IMR-90 (cell line): ENCODE results near the gene RLN2. TPM values are rescaled to one million over a fixed set of nuclear protein-coding genes. Genes with fewer than 3 reads are reported as not detected.
"Not testable (repeated sequence)": the region's sequence is repeated elsewhere in the genome, so short reads cannot be mapped to it uniquely, and the experiment has no call there.

ENCODE experiments used
- ATAC-seq: fragments of 200-7000 bp; cut with Tn5 transposase; 2 replicates; pipeline ENCODE4 v1.9.1; 2020; ENCODE audit warnings: low read depth, mild to moderate bottlenecking, moderate library complexity
- BruUV-seq: library from RNA; stranded (reverse); fragments of 400-500 nt; replicated peaks from 2 replicates; lab custom pipeline; 2021; lab: Mats Ljungman, UMichigan
- CTCF ChIA-PET: fragments of 300-600 bp; formaldehyde crosslinking; extraction: SDS; loops from one replicate; lab custom pipeline; 2021; ENCODE audit warnings: antibody characterized with exemption; lab: Yijun Ruan, JAX
- POLR2A ChIA-PET: fragments of 300-600 bp; sonication (Branson Sonifier 250); formaldehyde crosslinking; loops from one replicate; lab custom pipeline; 2022; ENCODE audit warnings: antibody characterized with exemption; ENCODE audit not compliant: unreplicated experiment; lab: Charles Lee
- DNase-seq: peaks from one replicate; pipeline ENCODE4 v3.0.0; 2013
- H2AFZ ChIP-seq: replicated peaks from 2 replicates; pipeline ENCODE3; 2013; ENCODE audit warnings: low read length, mild to moderate bottlenecking; ENCODE audit not compliant: poor library complexity
- H2AK5ac ChIP-seq: 2 replicates; pipeline ENCODE4 v1.6.1; 2013; ENCODE audit warnings: low read depth, low read length, inconsistent platforms
- H2AK9ac ChIP-seq: replicated peaks from 2 replicates; pipeline ENCODE3; 2013; ENCODE audit warnings: mild to moderate bottlenecking, low read depth, low read length, moderate library complexity; ENCODE audit not compliant: poor library complexity
- H2BK120ac ChIP-seq: 2 replicates; pipeline ENCODE4 v1.6.1; 2013; ENCODE audit warnings: low read depth, low read length, inconsistent platforms
- H2BK15ac ChIP-seq: 3 replicates; pipeline ENCODE4 v1.6.1; 2013; ENCODE audit warnings: low read depth, low read length, inconsistent platforms
- H2BK20ac ChIP-seq: 2 replicates; pipeline ENCODE4 v1.6.1; 2013; ENCODE audit warnings: low read depth, mild to moderate bottlenecking, inconsistent platforms, low read length, moderate library complexity
- H2BK5ac ChIP-seq: 2 replicates; pipeline ENCODE4 v1.6.1; 2013; ENCODE audit warnings: mild to moderate bottlenecking, low read depth, low read length, inconsistent platforms; ENCODE audit not compliant: poor library complexity, severe bottlenecking
- H3K14ac ChIP-seq: replicated peaks from 2 replicates; pipeline ENCODE4 v1.6.1; 2013; ENCODE audit warnings: low read depth, low read length, inconsistent platforms
- H3K18ac ChIP-seq: 2 replicates; pipeline ENCODE4 v1.6.1; 2013; ENCODE audit warnings: low read depth, low read length, control low read depth
- H3K23ac ChIP-seq: 2 replicates; pipeline ENCODE4 v1.6.1; 2013; ENCODE audit warnings: low read depth, low read length, inconsistent platforms
- H3K27ac ChIP-seq: 2 replicates; pipeline ENCODE4 v1.5.1; 2013; ENCODE audit warnings: mild to moderate bottlenecking, control low read depth, low read length; ENCODE audit not compliant: insufficient read depth
- H3K27me3 ChIP-seq: 2 replicates; pipeline ENCODE4 v1.6.1; 2013; ENCODE audit warnings: low read length; ENCODE audit not compliant: control insufficient read depth, insufficient read depth
- H3K36me3 ChIP-seq: 2 replicates; pipeline ENCODE4 v1.6.1; 2013; ENCODE audit warnings: low read length, mixed read lengths; ENCODE audit not compliant: control insufficient read depth, insufficient read depth
- H3K4ac ChIP-seq: 2 replicates; pipeline ENCODE4 v1.6.1; 2013; ENCODE audit warnings: low read depth, low read length, inconsistent platforms
- H3K4me1 ChIP-seq: 2 replicates; pipeline ENCODE4 v1.6.1; 2013; ENCODE audit warnings: low read length, mixed read lengths; ENCODE audit not compliant: control insufficient read depth, insufficient read depth
- H3K4me2 ChIP-seq: 2 replicates; pipeline ENCODE4 v1.6.1; 2013; ENCODE audit warnings: low read depth, mild to moderate bottlenecking, control low read depth, low read length, moderate library complexity
- H3K4me3 ChIP-seq: 2 replicates; pipeline ENCODE4 v1.5.1; 2013; ENCODE audit warnings: low read depth, mild to moderate bottlenecking, control low read depth, low read length, moderate library complexity; ENCODE audit not compliant: insufficient read depth
- H3K56ac ChIP-seq: 2 replicates; pipeline ENCODE4 v1.6.1; 2013; ENCODE audit warnings: low read length, inconsistent platforms; ENCODE audit not compliant: insufficient read depth; ENCODE audit errors: extremely low read depth
- H3K79me1 ChIP-seq, 2 experiments: 2 replicates each; pipeline ENCODE4 v1.6.1; 2013; ENCODE audit warnings: low read length in 2 of 2, inconsistent platforms in 1 of 2, low read depth in 1 of 2
- H3K9ac ChIP-seq: 2 replicates; pipeline ENCODE4 v1.6.1; 2013; ENCODE audit warnings: low read depth, low read length, control low read depth
- H3K9me1 ChIP-seq: 2 replicates; pipeline ENCODE4 v1.6.1; 2013; ENCODE audit warnings: low read length, inconsistent platforms; ENCODE audit not compliant: insufficient read depth
- H3K9me3 ChIP-seq: 2 replicates; pipeline ENCODE4 v1.6.1; 2013; ENCODE audit warnings: low read length; ENCODE audit not compliant: control insufficient read depth, insufficient read depth
- H4K20me1 ChIP-seq: 2 replicates; pipeline ENCODE4 v1.6.1; 2013; ENCODE audit warnings: low read length, inconsistent platforms; ENCODE audit not compliant: insufficient read depth
- H4K5ac ChIP-seq: 2 replicates; pipeline ENCODE4 v1.6.1; 2013; ENCODE audit warnings: mild to moderate bottlenecking, low read depth, low read length, control low read depth
- H4K8ac ChIP-seq, 2 experiments: 2 replicates each; pipeline ENCODE4 v1.6.1; 2013; ENCODE audit warnings: low read depth in 2 of 2, low read length in 2 of 2, control low read depth in 1 of 2, inconsistent platforms in 1 of 2
- H4K91ac ChIP-seq: 2 replicates; pipeline ENCODE4 v1.6.1; 2013; ENCODE audit warnings: low read depth, low read length, inconsistent platforms; ENCODE audit not compliant: insufficient read depth
- WGBS, 2 experiments: methylation state at CpG; one replicate each; pipeline versions ENCODE4 v1.1.5 to v1.1.7; 2013; ENCODE audit warnings: missing lambda C conversion rate in 2 of 2; ENCODE audit not compliant: insufficient read length in 1 of 2; ENCODE audit errors: extremely low coverage in 2 of 2; 5-methylcytosine and 5-hydroxymethylcytosine counted together
- dilution Hi-C: fragments of 300-500 bp; cut with HindIII; formaldehyde crosslinking; loops from one replicate; pipeline ENCODE4 v1.14.3; 2018; ENCODE audit warnings: low sequenced_read_pairs; ENCODE audit not compliant: unreplicated experiment
- in situ Hi-C: fragments of 300-500 bp; cut with MboI; formaldehyde crosslinking; loops from 3 replicates; pipeline ENCODE4 v1.14.3; 2019; ENCODE audit warnings: low sequenced_read_pairs, inconsistent platforms, mixed read lengths
- intact Hi-C: fragments of 100-400 bp; cut with micrococcal nuclease; formaldehyde crosslinking; loops from 2 replicates; pipeline ENCODE4 v1.10.0; 2022
- polyA plus RNA-seq, 3 experiments: library from polyadenylated mRNA; depleted of rRNA; stranded (reverse); fragments of >200 nt; gene quantifications; 2 replicates each; pipeline ENCODE4 v1.2.3, GENCODE V29; 2012; ENCODE audit warnings: low replicate concordance in 1 of 3
- total RNA-seq: library from RNA; depleted of rRNA; stranded (reverse); fragments of >200 nt; gene quantifications from 2 replicates; pipeline ENCODE4 v1.2.3, GENCODE V29; 2012

Gene RLN2
- total and polyA plus RNA-seq, 2 of the 4 experiments (the other 2 are of a cell fraction): not detected

DNA sequence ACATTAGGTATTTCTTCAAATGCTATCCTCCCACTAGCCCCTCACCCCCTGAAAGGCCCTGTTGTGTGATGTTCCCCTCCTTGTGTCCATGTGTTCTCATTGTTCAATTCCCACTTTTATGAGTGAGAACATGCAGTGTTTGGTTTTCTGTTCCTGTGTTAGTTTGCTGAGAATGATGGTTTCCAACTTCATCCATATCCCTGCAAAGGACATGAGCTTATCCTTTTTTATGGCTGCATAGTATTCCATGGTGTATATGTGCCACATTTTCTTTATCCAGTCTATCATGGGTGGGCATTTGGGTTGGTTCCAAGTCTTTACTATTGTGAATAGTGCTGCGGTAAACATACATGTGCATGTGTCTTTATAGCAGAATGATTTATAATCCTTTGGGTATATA lies 11.9 kb upstream of the RLN2 start:
- DNase-seq, H3K14ac ChIP-seq, H2BK20ac ChIP-seq, H2BK15ac ChIP-seq, intact Hi-C loops, H4K20me1 ChIP-seq, ATAC-seq, CTCF ChIA-PET, H3K4ac ChIP-seq, BruUV-seq, H3K9me3 ChIP-seq, in situ Hi-C loops, H4K91ac ChIP-seq, H3K18ac ChIP-seq, H2BK5ac ChIP-seq, H3K4me2 ChIP-seq, H2AFZ ChIP-seq, H4K8ac ChIP-seq, H3K27ac ChIP-seq, H3K56ac ChIP-seq, H3K9ac ChIP-seq, H3K4me1 ChIP-seq, H3K79me1 ChIP-seq, H2AK5ac ChIP-seq, POLR2A ChIA-PET, H3K36me3 ChIP-seq, H2AK9ac ChIP-seq, H3K9me1 ChIP-seq, H3K23ac ChIP-seq, H3K4me3 ChIP-seq, H3K27me3 ChIP-seq, H2BK120ac ChIP-seq, dilution Hi-C loops, H4K5ac ChIP-seq: not testable (repeated sequence)
- WGBS, 2 experiments: no CpG with 5 or more reads among the region's 1 CpG
